Measurements from ENCODE around the gene HIRIP3. TPM values are rescaled to one million over a fixed set of nuclear protein-coding genes. Genes with fewer than 3 reads are reported as not detected.

The HIRIP3 gene
- total and polyA plus RNA-seq, 2 experiments from 2014 or later, result 22.2 to 26.7 TPM

DNA sequence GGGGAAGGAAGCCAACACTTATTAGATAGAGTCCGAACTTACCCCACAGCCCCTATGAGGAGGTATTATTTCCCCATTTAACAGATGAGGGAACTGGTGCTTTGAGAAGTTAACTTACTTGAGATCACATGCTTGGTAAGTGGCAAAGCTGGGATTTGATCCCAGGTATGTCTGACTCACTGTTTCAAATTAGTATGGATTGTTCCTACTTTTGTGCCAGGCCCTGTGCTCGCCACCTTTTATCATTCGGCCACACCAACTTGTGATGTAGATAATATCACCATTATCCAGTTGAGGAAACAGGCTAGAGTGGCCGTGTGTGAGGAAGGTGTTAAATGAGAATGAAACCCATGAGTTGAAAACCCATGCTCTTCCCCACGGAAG lies 10.7 kb downstream of the HIRIP3 start:
- no peak for DNase-seq (ENCODE audit: low read depth in 1 of 2, low spot score in 1 of 2)
- Histone ChIP-seq H3K27me3 (no peaks in the 10 kb centered on the region), H3K4me1 (ENCODE audit: low read depth) (no peaks in the 10 kb centered on the region), H3K36me3 (peaks cover 71% of the 10 kb centered on the region), H3K27ac (no peak overlapping the region), H3K9me3 (ENCODE audit: low read depth) (no peaks in the 10 kb centered on the region), H3K4me3 (no peak overlapping the region)
- TF ChIP-seq, protein P1, sequence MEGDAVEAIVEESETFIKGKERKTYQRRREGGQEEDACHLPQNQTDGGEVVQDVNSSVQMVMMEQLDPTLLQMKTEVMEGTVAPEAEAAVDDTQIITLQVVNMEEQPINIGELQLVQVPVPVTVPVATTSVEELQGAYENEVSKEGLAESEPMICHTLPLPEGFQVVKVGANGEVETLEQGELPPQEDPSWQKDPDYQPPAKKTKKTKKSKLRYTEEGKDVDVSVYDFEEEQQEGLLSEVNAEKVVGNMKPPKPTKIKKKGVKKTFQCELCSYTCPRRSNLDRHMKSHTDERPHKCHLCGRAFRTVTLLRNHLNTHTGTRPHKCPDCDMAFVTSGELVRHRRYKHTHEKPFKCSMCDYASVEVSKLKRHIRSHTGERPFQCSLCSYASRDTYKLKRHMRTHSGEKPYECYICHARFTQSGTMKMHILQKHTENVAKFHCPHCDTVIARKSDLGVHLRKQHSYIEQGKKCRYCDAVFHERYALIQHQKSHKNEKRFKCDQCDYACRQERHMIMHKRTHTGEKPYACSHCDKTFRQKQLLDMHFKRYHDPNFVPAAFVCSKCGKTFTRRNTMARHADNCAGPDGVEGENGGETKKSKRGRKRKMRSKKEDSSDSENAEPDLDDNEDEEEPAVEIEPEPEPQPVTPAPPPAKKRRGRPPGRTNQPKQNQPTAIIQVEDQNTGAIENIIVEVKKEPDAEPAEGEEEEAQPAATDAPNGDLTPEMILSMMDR (IDR thresholded peaks at IDR 0.05; ENCODE audit: low read depth, low read length), result no peak

DNA sequence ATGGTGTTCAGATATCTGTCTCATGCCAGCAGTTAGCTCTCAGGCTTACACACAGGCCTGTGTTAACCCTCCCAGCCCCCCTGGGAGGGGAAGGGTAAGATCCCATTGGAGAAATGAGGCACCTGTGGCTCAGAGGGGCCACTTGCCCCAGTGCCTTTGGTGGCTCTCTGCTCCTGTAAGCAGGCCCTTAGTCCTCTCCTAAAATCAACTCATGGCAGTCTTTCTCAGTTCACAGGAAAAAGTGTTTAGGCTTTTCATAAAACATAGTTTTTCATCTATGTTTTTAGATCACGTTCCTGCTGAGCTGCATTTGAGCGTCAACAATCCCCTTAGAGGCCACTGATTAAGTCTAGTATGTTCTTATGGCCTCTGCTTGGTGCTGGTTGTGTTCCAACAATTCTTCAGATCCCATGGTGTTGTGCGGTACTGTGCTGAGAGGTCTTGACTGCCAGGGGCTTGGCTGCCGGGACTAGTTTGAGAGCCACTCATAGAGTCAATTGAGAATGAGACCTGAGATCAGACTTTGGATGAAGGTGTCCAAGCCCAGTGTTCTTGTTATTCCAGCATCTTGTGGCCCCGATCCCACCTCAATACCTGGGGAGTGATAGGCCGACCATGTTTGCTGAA lies 11.2 kb downstream of the HIRIP3 start:
- no peaks in the 10 kb centered on the region for H3K27me3 ChIP-seq
- H3K27ac ChIP-seq, result no peak overlapping the region
- no peak overlapping the region for H3K4me3 ChIP-seq
- H3K4me1 ChIP-seq (ENCODE audit: low read depth), result no peaks in the 10 kb centered on the region
- no peak for DNase-seq (ENCODE audit: low read depth in 1 of 2, low spot score in 1 of 2)
- TF ChIP-seq, protein P1 (IDR thresholded peaks at IDR 0.05; ENCODE audit: low read depth, low read length), result no peak
- no peaks in the 10 kb centered on the region for H3K9me3 ChIP-seq (ENCODE audit: low read depth)
- peaks cover 73% of the 10 kb centered on the region for H3K36me3 ChIP-seq

DNA sequence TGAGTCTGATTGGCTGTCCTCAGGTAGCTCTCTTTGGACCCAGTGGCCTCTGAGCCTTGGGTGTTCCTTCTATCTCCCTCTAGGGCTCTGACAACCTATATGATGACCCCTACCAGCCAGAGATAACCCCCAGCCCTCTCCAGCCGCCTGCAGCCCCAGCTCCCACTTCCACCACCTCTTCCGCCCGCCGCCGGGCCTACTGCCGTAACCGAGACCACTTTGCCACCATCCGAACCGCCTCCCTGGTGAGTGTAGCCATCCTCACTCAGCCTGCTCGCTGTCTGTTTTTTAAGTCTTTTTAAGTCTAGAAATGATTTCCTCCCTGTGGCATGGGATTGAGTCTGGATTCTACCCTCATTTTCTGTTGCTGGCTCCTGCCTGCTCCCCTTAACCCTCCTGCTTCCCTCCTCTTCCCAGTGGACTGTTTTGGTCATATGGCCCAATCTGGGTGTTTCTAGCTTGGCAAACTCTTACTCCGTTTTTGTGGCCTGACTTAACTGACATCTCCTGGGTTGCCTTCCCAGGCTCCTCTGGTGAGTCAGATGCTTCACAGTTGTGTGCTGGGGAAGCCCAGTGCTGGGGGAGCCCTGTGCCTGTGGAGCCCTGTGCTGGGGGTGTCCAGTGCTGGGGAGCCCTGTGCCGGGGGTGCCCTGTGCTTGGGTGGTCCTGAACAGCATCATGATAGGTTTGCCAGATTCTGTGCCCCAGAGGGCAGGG lies 11.8 kb downstream of the HIRIP3 start:
- Histone ChIP-seq H3K27me3 (no peaks in the 10 kb centered on the region), H3K36me3 (peaks cover 77% of the 10 kb centered on the region), H3K4me3 (no peak overlapping the region), H3K9me3 (ENCODE audit: low read depth) (no peaks in the 10 kb centered on the region), H3K27ac (no peak overlapping the region), H3K4me1 (ENCODE audit: low read depth) (no peaks in the 10 kb centered on the region)
- DNase-seq (ENCODE audit: low read depth in 1 of 2, low spot score in 1 of 2), result no peak
- TF ChIP-seq, protein P1 (IDR thresholded peaks at IDR 0.05; ENCODE audit: low read depth, low read length), result no peak

DNA sequence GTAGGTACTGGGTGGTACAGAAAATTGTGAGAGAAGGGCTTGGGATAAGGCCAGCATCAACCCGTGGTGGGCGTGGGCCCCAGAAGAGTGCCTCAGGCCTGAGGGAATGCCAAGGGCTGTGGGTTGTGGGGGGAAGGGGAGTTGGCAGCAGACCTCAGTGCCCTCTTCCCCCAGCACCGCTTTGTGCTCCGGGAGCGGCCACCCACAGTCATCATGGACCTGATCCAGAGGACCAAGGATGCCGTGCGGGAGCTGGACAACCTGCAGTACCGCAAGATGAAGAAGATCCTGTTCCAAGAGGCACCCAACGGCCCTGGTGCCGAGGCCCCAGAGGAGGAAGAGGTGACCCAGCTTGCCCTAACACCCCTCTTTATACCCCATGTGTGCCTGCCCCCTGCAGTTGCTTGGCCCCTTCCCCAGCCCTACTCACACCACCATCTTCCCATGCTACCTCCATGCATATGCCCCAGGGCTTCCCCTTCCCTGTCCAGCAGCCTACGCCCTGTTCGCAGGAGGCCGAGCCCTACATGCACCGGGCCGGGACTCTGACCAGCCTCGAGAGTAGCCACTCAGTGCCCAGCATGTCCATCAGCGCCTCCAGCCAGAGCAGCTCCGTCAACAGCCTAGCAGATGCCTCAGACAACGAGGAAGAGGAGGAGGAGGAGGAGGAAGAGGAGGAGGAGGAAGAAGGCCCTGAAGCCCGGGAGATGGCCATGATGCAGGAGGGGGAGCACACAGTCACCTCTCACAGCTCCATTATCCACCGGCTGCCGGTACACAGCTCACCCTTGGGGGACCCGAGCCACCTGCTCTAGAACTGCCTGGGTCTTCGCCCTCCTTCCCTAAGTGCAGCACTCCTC lies 12.6 kb downstream of the HIRIP3 start:
- DNase-seq (ENCODE audit: low read depth in 1 of 2, low spot score in 1 of 2), result no peak

More for the DNA sequence above, 12.6 kb downstream of the HIRIP3 start:
- Histone ChIP-seq H3K4me1 (ENCODE audit: low read depth) (no peaks in the 10 kb centered on the region), H3K9me3 (ENCODE audit: low read depth) (no peaks in the 10 kb centered on the region), H3K27ac (no peak overlapping the region), H3K4me3 (no peak overlapping the region), H3K36me3 (peaks cover 74% of the 10 kb centered on the region), H3K27me3 (no peaks in the 10 kb centered on the region)
- TF ChIP-seq, protein P1 (IDR thresholded peaks at IDR 0.05; ENCODE audit: low read depth, low read length), result no peak
